BLaER1 treated with 17β-estradiol and CSF1 and Interleukin-3, amounts not matched to agents 10 nM and 100 nM (cell line): ENCODE results near the gene TMEM132D.

Experiments used
- H3K27ac ChIP-seq, 11 experiments: shearing (Covaris generic); formaldehyde crosslinking; 2 replicates each; pipeline ENCODE4 v1.8.1; 2022
- H3K27me3 ChIP-seq, 11 experiments: shearing (Covaris generic); formaldehyde crosslinking; 2 replicates each; pipeline ENCODE4 v1.8.1; 2022
- H3K36me3 ChIP-seq, 11 experiments: shearing (Covaris generic); formaldehyde crosslinking; 2 replicates each; pipeline ENCODE4 v1.8.1; 2022
- H3K4me1 ChIP-seq, 10 experiments: shearing (Covaris generic); formaldehyde crosslinking; 2 replicates each; pipeline ENCODE4 v1.8.1; 2022
- H3K4me2 ChIP-seq, 11 experiments: shearing (Covaris generic); formaldehyde crosslinking; 2 replicates each; pipeline ENCODE4 v1.8.1; 2022
- H3K4me3 ChIP-seq, 10 experiments: shearing (Covaris generic); formaldehyde crosslinking; 2 replicates each; pipeline ENCODE4 v1.8.1; 2022
- H3K9ac ChIP-seq, 11 experiments: shearing (Covaris generic); formaldehyde crosslinking; 2 replicates each; pipeline ENCODE4 v1.8.1; 2022
- H3K9me3 ChIP-seq, 11 experiments: shearing (Covaris generic); formaldehyde crosslinking; replicated peaks in 1 of 11; 2 replicates each; pipeline ENCODE4 v1.8.1; 2022
- H4K20me1 ChIP-seq, 11 experiments: shearing (Covaris generic); formaldehyde crosslinking; 2 replicates each; pipeline ENCODE4 v1.8.1; 2022
- Cebpa-rat ChIP-seq, 11 experiments: shearing (Covaris generic); IDR thresholded peaks; 2 replicates each; pipeline ENCODE4 v1.8.1; 2022

TMEM132D gene

GRCh38 chr12:129700036-129700435 is 203.8 kb downstream of the TMEM132D start:
- Histone ChIP-seq H3K9me3 (peaks cover 0 to 14% (median 5%) of the 10 kb centered on the region in 11 experiments; a peak in 7 of 22 replicates), H4K20me1 (no peaks in the 10 kb centered on the region), H3K27ac (no peak overlapping the region), H3K9ac (no peak overlapping the region), H3K4me2 (no peak overlapping the region), H3K36me3 (no peaks in the 10 kb centered on the region), H3K4me3 (no peak overlapping the region), H3K27me3 (no peaks in the 10 kb centered on the region), H3K4me1 (no peaks in the 10 kb centered on the region)
- TF ChIP-seq Cebpa-rat (IDR thresholded peaks at IDR 0.05), result no peak

- peaks cover 0 to 6% (median 0%) of the 10 kb centered on the region in 11 experiments; a peak in 2 of 22 replicates for H3K9me3 ChIP-seq
- H3K9ac ChIP-seq, result no peak overlapping the region
- no peak overlapping the region for H3K4me2 ChIP-seq
- H3K4me1 ChIP-seq, result peaks cover 0 to 5% (median 0%) of the 10 kb centered on the region in 10 experiments; a peak in 1 of 20 replicates
- no peaks in the 10 kb centered on the region for H3K27me3 ChIP-seq
- TF ChIP-seq Cebpa-rat (IDR thresholded peaks at IDR 0.05), result no peak
- H3K36me3 ChIP-seq, result no peaks in the 10 kb centered on the region
- no peaks in the 10 kb centered on the region for H4K20me1 ChIP-seq
- no peak overlapping the region for H3K27ac ChIP-seq
- no peak overlapping the region for H3K4me3 ChIP-seq
Measured at GRCh38 chr12:129696926-129697325, 206.9 kb downstream of the TMEM132D start.

DNA sequence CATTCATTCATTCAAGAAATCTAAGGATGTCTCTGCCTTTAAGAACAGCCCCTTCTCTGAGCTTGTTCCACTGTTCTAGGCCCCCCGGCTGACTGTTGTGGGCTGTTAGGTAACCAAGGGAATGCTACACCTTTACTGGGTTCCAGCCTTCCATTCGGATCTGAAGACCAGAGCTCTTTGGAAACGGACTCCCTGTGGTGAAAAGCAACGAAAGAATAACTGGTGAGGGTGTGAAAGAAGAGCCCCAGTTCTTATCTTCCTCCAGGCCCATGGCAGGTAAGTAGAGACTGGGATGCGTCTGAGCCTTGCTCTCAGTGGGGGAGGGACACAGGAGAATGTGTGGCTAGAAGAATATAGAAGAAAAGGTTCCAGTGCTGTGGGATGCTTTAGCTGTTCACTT is 207.4 kb downstream of the TMEM132D start:
- TF ChIP-seq Cebpa-rat (IDR thresholded peaks at IDR 0.05), result no peak
- no peak overlapping the region for H3K4me3 ChIP-seq
- H3K4me1 ChIP-seq, result peaks cover 0 to 5% (median 0%) of the 10 kb centered on the region in 10 experiments; a peak in 1 of 20 replicates
- peaks cover 0 to 6% (median 0%) of the 10 kb centered on the region in 11 experiments; a peak in 2 of 22 replicates for H3K9me3 ChIP-seq
- no peak overlapping the region for H3K9ac ChIP-seq
- H3K4me2 ChIP-seq, result no peak overlapping the region
- no peaks in the 10 kb centered on the region for H4K20me1 ChIP-seq
- H3K27me3 ChIP-seq, result no peaks in the 10 kb centered on the region
- H3K27ac ChIP-seq, result no peak overlapping the region
- H3K36me3 ChIP-seq, result no peaks in the 10 kb centered on the region

DNA sequence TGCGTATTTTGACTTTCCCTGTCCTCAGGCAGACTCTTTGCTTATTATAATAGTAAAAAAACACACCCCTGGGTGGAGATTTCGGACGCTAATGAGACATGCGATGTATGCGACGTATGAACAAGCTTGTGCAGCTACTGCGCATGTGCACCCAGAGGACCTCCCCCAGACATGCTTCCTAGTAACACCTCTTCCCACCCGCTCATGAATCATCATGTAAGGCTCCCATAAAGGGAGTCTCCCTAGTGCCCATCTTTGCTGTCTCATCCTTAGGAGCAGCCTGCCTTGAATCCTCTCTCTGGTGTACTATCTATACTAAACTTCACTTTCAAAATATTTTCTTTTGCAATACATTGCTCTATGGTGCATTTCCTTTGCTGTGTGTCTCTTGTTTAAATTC is 210.1 kb downstream of the TMEM132D start:
- Histone ChIP-seq H3K4me2 (no peak overlapping the region), H3K4me1 (peaks cover 0 to 5% (median 0%) of the 10 kb centered on the region in 10 experiments; a peak in 1 of 20 replicates), H3K9ac (no peak overlapping the region), H3K4me3 (no peak overlapping the region), H3K27ac (no peak overlapping the region), H3K36me3 (no peaks in the 10 kb centered on the region), H4K20me1 (no peaks in the 10 kb centered on the region), H3K27me3 (no peaks in the 10 kb centered on the region), H3K9me3 (peaks cover 0 to 6% (median 0%) of the 10 kb centered on the region in 11 experiments; a peak in 2 of 22 replicates)
- TF ChIP-seq Cebpa-rat (IDR thresholded peaks at IDR 0.05), result no peak

- H4K20me1 ChIP-seq, result no peaks in the 10 kb centered on the region
- no peak for TF ChIP-seq Cebpa-rat (IDR thresholded peaks at IDR 0.05)
- H3K4me3 ChIP-seq, result no peak overlapping the region
- no peak overlapping the region for H3K27ac ChIP-seq
- H3K4me2 ChIP-seq, result no peak overlapping the region
- no peaks in the 10 kb centered on the region for H3K4me1 ChIP-seq
- H3K9ac ChIP-seq, result no peak overlapping the region
- H3K9me3 ChIP-seq, result peaks cover 11 to 46% (median 19%) of the 10 kb centered on the region in 11 experiments; a peak in 21 of 22 replicates
- H3K36me3 ChIP-seq, result no peaks in the 10 kb centered on the region
- H3K27me3 ChIP-seq, result no peaks in the 10 kb centered on the region
Measured at GRCh38 chr12:129687731-129688130, 216.1 kb downstream of the TMEM132D start.

GRCh38 chr12:129681830-129682229 is 222.0 kb downstream of the TMEM132D start:
- no peaks in the 10 kb centered on the region for H4K20me1 ChIP-seq
- H3K36me3 ChIP-seq, result no peaks in the 10 kb centered on the region

DNA sequence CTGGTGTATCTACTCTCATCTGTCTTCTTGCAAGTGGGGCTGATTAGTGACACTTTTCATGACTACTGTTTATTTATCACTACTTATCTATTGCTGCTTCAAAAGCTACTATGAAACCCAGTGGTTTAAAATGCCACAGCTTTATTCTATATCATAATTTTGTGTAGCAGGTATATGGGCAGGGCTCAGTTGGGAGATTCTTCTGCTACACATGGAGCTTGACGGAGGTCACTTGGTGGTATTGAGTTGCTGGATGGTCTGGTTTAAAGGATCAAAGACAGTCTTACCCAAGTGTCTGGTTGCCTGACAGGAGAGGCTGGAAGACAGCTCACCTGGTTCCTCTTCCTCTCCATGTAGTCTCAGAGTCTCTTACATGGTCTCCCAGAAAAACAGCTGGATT is 222.7 kb downstream of the TMEM132D start:
- Histone ChIP-seq H3K36me3 (no peaks in the 10 kb centered on the region), H3K9me3 (peaks cover 11 to 42% (median 20%) of the 10 kb centered on the region in 11 experiments; a peak in 21 of 22 replicates), H3K4me3 (no peak overlapping the region), H4K20me1 (no peaks in the 10 kb centered on the region), H3K27ac (no peak overlapping the region), H3K4me1 (no peaks in the 10 kb centered on the region), H3K4me2 (no peak overlapping the region), H3K9ac (no peak overlapping the region), H3K27me3 (no peaks in the 10 kb centered on the region)
- TF ChIP-seq Cebpa-rat (IDR thresholded peaks at IDR 0.05), result no peak

More at GRCh38 chr12:129681830-129682229, 222.0 kb downstream of the TMEM132D start:
- Histone ChIP-seq H3K27ac (no peak overlapping the region), H3K9me3 (peaks cover 11 to 49% (median 20%) of the 10 kb centered on the region in 11 experiments; a peak in 21 of 22 replicates), H3K9ac (no peak overlapping the region), H3K4me1 (no peaks in the 10 kb centered on the region), H3K4me2 (no peak overlapping the region), H3K4me3 (no peak overlapping the region), H3K27me3 (no peaks in the 10 kb centered on the region)
- no peak for TF ChIP-seq Cebpa-rat (IDR thresholded peaks at IDR 0.05)

- no peak overlapping the region for H3K27ac ChIP-seq
- no peaks in the 10 kb centered on the region for H3K36me3 ChIP-seq
- no peaks in the 10 kb centered on the region for H3K27me3 ChIP-seq
- H3K9ac ChIP-seq, result no peak overlapping the region
- H3K4me2 ChIP-seq, result no peak overlapping the region
- no peak for TF ChIP-seq Cebpa-rat (IDR thresholded peaks at IDR 0.05)
- H3K4me1 ChIP-seq, result no peaks in the 10 kb centered on the region
- H3K9me3 ChIP-seq, result peaks cover 0 to 10% (median 0%) of the 10 kb centered on the region in 11 experiments; a peak in 5 of 22 replicates
- H4K20me1 ChIP-seq, result no peaks in the 10 kb centered on the region
- no peak overlapping the region for H3K4me3 ChIP-seq
Measured at GRCh38 chr12:129676411-129676810, 227.4 kb downstream of the TMEM132D start.

- no peak overlapping the region for H3K27ac ChIP-seq
- H3K4me1 ChIP-seq, result no peaks in the 10 kb centered on the region
- H3K27me3 ChIP-seq, result no peaks in the 10 kb centered on the region
- H3K36me3 ChIP-seq, result no peaks in the 10 kb centered on the region
- no peaks in the 10 kb centered on the region for H4K20me1 ChIP-seq
- TF ChIP-seq Cebpa-rat (IDR thresholded peaks at IDR 0.05), result no peak
- H3K9me3 ChIP-seq, result peaks cover 0 to 5% (median 0%) of the 10 kb centered on the region in 11 experiments; a peak in 5 of 22 replicates
- no peak overlapping the region for H3K4me2 ChIP-seq
- H3K9ac ChIP-seq, result no peak overlapping the region
- no peak overlapping the region for H3K4me3 ChIP-seq
Measured at GRCh38 chr12:129675947-129676346, 227.9 kb downstream of the TMEM132D start.

DNA sequence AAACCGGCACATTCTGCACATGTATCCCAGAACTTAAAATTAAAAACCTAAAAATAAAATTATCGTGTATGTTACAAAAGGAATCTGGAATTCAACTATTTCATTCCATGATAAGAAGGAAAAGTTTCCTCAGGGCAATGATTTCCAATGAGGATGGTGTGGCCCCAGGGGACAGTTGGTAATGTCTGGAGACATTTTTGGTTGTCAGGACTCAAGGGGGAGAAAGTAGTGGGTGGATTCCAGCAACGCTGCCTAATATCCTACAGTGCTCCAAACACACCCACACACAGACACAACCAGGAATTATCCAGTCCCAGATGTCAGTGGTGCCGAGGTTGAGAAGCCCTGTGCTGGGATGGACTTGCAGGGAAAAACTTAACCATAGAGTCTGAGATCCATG is 228.3 kb downstream of the TMEM132D start:
- Histone ChIP-seq H3K27me3 (no peaks in the 10 kb centered on the region), H3K9me3 (peaks cover 0 to under 1% (median 0%) of the 10 kb centered on the region in 11 experiments; a peak in 2 of 22 replicates), H3K4me3 (no peak overlapping the region), H3K27ac (no peak overlapping the region), H3K36me3 (no peaks in the 10 kb centered on the region), H4K20me1 (no peaks in the 10 kb centered on the region), H3K4me1 (no peaks in the 10 kb centered on the region), H3K4me2 (no peak overlapping the region), H3K9ac (no peak overlapping the region)
- TF ChIP-seq Cebpa-rat (IDR thresholded peaks at IDR 0.05), result no peak
